Sigmoid colon (tissue), 4 donors: ENCODE results near the gene ADH1B.

Source experiments
- EP300 ChIP-seq, 4 donors: sonication (generic); formaldehyde crosslinking; IDR thresholded peaks; one replicate each; pipeline ENCODE4 v1.6.1; 2017; ENCODE audit warnings: antibody characterized with exemption in 4 of 4
- POLR2A ChIP-seq, 2 donors: fragments of 450-650 bp; IDR thresholded peaks; one replicate each; pipeline ENCODE4 v1.6.1; 2016; ENCODE audit warnings: antibody characterized with exemption in 2 of 2, mild to moderate bottlenecking in 2 of 2, moderate library complexity in 2 of 2
- TF ChIP-seq, protein P1 (sequence below), 4 experiments: fragments of 450-650 bp in 3 of 4; fragments of 200-600 bp in 1 of 4; IDR thresholded peaks; one replicate each; pipeline ENCODE4 v1.5.1; 2016 to 2019; ENCODE audit warnings: antibody characterized with exemption in 4 of 4, mild to moderate bottlenecking in 3 of 4, moderate library complexity in 2 of 4

DNA sequence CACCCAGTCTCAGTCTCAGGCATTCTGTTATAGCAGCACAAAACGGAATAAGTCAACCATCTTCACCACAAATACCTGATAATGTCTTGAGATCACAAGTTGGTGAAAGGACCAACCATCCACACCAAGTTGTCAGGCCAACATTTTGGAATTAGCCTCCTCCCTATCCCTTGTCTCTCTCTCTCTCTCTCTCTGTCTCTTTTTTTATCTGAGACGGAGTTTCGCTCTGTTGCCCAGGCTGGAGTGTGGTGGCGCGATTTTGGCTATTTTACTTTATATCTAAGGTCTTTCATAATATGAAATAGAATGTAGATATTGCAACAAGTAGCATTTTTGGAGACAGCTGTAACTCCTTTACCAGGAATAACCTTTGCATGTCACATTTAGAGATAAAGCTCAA is 46.2 kb downstream of the ADH1B start:
- TF ChIP-seq, protein P1, sequence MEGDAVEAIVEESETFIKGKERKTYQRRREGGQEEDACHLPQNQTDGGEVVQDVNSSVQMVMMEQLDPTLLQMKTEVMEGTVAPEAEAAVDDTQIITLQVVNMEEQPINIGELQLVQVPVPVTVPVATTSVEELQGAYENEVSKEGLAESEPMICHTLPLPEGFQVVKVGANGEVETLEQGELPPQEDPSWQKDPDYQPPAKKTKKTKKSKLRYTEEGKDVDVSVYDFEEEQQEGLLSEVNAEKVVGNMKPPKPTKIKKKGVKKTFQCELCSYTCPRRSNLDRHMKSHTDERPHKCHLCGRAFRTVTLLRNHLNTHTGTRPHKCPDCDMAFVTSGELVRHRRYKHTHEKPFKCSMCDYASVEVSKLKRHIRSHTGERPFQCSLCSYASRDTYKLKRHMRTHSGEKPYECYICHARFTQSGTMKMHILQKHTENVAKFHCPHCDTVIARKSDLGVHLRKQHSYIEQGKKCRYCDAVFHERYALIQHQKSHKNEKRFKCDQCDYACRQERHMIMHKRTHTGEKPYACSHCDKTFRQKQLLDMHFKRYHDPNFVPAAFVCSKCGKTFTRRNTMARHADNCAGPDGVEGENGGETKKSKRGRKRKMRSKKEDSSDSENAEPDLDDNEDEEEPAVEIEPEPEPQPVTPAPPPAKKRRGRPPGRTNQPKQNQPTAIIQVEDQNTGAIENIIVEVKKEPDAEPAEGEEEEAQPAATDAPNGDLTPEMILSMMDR (IDR thresholded peaks at IDR 0.05): no peak
- TF ChIP-seq EP300 (IDR thresholded peaks at IDR 0.05): no peak
- TF ChIP-seq POLR2A (IDR thresholded peaks at IDR 0.05): no peak
